Measurements from ENCODE around the gene TSHR. TPM values are rescaled to one million over a fixed set of nuclear protein-coding genes. Genes with fewer than 3 reads are reported as not detected.

The TSHR gene
- total and polyA plus RNA-seq, 2 donors (not counting 3 experiments of a cell fraction or from before 2014, with no cell fraction given) = not detected

DNA sequence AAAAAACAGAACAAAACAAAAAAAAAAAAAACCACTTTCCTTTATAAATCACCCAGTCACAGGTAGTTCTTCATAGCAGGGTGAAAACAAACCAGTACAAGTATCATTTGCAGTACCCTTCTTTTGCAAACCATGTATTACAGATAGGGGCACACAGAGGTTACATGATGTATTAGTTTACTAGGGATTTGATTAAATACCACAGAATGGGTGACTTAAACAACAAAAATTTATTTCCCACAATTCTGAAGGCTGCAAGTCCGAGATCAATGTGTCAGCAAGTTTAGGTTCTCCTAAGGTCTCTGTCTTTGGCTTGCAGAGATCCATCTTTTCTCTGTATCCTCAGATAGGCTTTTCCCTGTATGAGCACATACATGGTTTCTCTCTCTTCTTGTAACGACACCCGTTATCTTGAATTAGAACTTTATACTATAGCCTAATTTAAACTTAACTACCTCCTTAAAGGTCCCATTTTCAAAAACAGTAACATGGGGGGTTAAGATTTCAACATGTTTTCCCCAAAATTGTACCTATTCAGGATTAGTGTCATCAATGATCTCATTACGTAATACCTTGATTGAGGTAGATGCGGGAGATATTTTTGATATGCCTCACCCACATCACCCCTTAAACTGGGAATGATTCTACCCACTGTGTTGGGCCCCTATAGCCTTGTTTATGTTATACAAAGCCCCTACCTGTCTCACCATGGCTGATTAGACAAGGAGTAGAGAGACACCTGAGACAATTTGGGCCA lies 10.4 kb upstream of the TSHR start:
- Histone ChIP-seq H2AFZ (ENCODE audit: low read depth, low read length) (no peak overlapping the region), H3K4me1 (ENCODE audit: control insufficient read depth, extremely low read depth, insufficient read depth, low read length) (peaks cover 7% of the 10 kb centered on the region), H3K79me2 (ENCODE audit: control insufficient read depth, insufficient read depth, low read length) (peaks cover 4% of the 10 kb centered on the region), H3K9me1 (replicated peaks; ENCODE audit: control insufficient read depth, extremely low read depth, insufficient read depth, low read length) (no peaks in the 10 kb centered on the region), H3K36me3 (ENCODE audit: control insufficient read depth in 2 of 2, extremely low read depth in 1 of 2, insufficient read depth in 2 of 2, low read length in 2 of 2) (no peaks in the 10 kb centered on the region), H4K20me1 (replicated peaks; ENCODE audit: control insufficient read depth, extremely low read depth, insufficient read depth, low read length) (no peaks in the 10 kb centered on the region), H3K4me2 (ENCODE audit: insufficient read depth, low read length) (no peak overlapping the region), H3K9me3 (replicated peaks; ENCODE audit: control insufficient read depth, insufficient read depth, low read length) (no peaks in the 10 kb centered on the region), H3K4me3 (replicated peaks in 1 of 3; ENCODE audit: insufficient read depth in 1 of 3, low read depth in 1 of 3, low read length in 3 of 3) (no peak overlapping the region), H3K27ac (ENCODE audit: insufficient read depth, low read depth, low read length) (no peak overlapping the region), H3K27me3 (ENCODE audit: control insufficient read depth in 2 of 2, insufficient read depth in 2 of 2, low read length in 2 of 2) (peaks cover 11 to 15% of the 10 kb centered on the region in 2 experiments), H3K9ac (replicated peaks; ENCODE audit: extremely low read depth, insufficient read depth, low read length) (no peak overlapping the region)
- FAIRE-seq = no peak
- TF ChIP-seq POLR2AphosphoS5 (IDR thresholded peaks at IDR 0.05; ENCODE audit: insufficient read depth, low read depth, low read length) = no peak
- TF ChIP-seq, protein P1, sequence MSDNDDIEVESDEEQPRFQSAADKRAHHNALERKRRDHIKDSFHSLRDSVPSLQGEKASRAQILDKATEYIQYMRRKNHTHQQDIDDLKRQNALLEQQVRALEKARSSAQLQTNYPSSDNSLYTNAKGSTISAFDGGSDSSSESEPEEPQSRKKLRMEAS (IDR thresholded peaks at IDR 0.05; ENCODE audit: insufficient read depth, insufficient read length) = no peak
- no peak for TF ChIP-seq EZH2 (IDR thresholded peaks at IDR 0.05; ENCODE audit: borderline replicate concordance, low read depth, low read length, severe bottlenecking)
- no peak for TF ChIP-seq POLR2A (IDR thresholded peaks at IDR 0.05; ENCODE audit: low read depth, low read length)
- no peak for TF ChIP-seq MYC (IDR thresholded peaks at IDR 0.05; ENCODE audit: low read depth, low read length)
- TF ChIP-seq JUN (IDR thresholded peaks at IDR 0.05; ENCODE audit: borderline replicate concordance, insufficient read depth, insufficient read length, low read depth) = no peak
- no peak for TF ChIP-seq GATA2 (IDR thresholded peaks at IDR 0.05; ENCODE audit: insufficient read depth, insufficient read length, low read depth, low read length)
- TF ChIP-seq, protein P2, sequence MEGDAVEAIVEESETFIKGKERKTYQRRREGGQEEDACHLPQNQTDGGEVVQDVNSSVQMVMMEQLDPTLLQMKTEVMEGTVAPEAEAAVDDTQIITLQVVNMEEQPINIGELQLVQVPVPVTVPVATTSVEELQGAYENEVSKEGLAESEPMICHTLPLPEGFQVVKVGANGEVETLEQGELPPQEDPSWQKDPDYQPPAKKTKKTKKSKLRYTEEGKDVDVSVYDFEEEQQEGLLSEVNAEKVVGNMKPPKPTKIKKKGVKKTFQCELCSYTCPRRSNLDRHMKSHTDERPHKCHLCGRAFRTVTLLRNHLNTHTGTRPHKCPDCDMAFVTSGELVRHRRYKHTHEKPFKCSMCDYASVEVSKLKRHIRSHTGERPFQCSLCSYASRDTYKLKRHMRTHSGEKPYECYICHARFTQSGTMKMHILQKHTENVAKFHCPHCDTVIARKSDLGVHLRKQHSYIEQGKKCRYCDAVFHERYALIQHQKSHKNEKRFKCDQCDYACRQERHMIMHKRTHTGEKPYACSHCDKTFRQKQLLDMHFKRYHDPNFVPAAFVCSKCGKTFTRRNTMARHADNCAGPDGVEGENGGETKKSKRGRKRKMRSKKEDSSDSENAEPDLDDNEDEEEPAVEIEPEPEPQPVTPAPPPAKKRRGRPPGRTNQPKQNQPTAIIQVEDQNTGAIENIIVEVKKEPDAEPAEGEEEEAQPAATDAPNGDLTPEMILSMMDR (IDR thresholded peaks at IDR 0.05; ENCODE audit: extremely low read depth in 1 of 2, insufficient read depth in 1 of 2, low read depth in 1 of 2, low read length in 2 of 2) = no peak
- TF ChIP-seq FOS (IDR thresholded peaks at IDR 0.05; ENCODE audit: borderline replicate concordance, insufficient read depth, low read length) = no peak
- intact Hi-C loops (cut with micrococcal nuclease) = loop anchor here (5.0 kb wide), 1 partner anchor 272 kb away; no protein-coding TSS in a partner anchor
- CTCF ChIA-PET = interaction anchor here (2.4 kb wide), 1 partner anchor 11 kb away, joined by 7 read pairs; the partner anchor contains the start of gene TSHR
- BruUV-seq (replicated peaks) = no TSS peak
- no peak for DNase-seq (ENCODE audit: low read depth, low spot score)
- dilution Hi-C loops (cut with MboI; ENCODE audit: extremely low pct_ligation_motif_present, low sequenced_read_pairs) = no loop called here
- POLR2A ChIA-PET = no interaction called here
